Gastroesophageal sphincter (tissue), 4 donors: ENCODE data around the gene PTPRG. TPM values are rescaled to one million over a fixed set of nuclear protein-coding genes. Genes with fewer than 3 reads are reported as not detected.
"Not testable (repeated sequence)": the region's sequence is repeated elsewhere in the genome, so short reads cannot be mapped to it uniquely, and the experiment has no call there.

ENCODE experiments used
- ATAC-seq: fragments of 150-250 bp; one replicate; pipeline ENCODE4 v1.9.1; 2016; ENCODE audit warnings: mild to moderate bottlenecking, moderate library complexity
- H3K27ac ChIP-seq, 4 donors: fragments of 200-600 bp; sonication (generic) in 3 of 4; 1 replicate in 3 of 4; 2 replicates in 1 of 4; pipeline ENCODE4 v1.5.1; 2016 to 2019
- H3K27me3 ChIP-seq: fragments of 200-600 bp; sonication (generic); one replicate; pipeline ENCODE4 v1.5.1; 2019
- H3K36me3 ChIP-seq, 2 donors: fragments of 200-600 bp; sonication (generic); one replicate each; pipeline ENCODE4 v1.5.1; 2019; ENCODE audit warnings: control low read depth in 1 of 2
- H3K4me1 ChIP-seq, 3 donors: fragments of 200-600 bp; sonication (generic); 1 replicate in 2 of 3; 2 replicates in 1 of 3; pipeline ENCODE4 v1.5.1; 2016 to 2019; ENCODE audit warnings: control low read depth in 2 of 3
- H3K4me3 ChIP-seq, 2 donors: fragments of 200-600 bp; sonication (generic); one replicate each; pipeline ENCODE4 v1.5.1; 2019; ENCODE audit warnings: mild to moderate bottlenecking in 1 of 2, moderate library complexity in 1 of 2
- H3K9me3 ChIP-seq, 3 donors: fragments of 200-600 bp; sonication (generic); one replicate each; pipeline ENCODE4 v1.5.1; 2017 to 2019; ENCODE audit warnings: control low read depth in 2 of 3
- EP300 ChIP-seq: sonication (generic); formaldehyde crosslinking; IDR thresholded peaks from one replicate; pipeline ENCODE4 v1.6.1; 2017; ENCODE audit warnings: antibody characterized with exemption, mild to moderate bottlenecking
- POLR2A ChIP-seq, 2 donors: fragments of 450-650 bp; IDR thresholded peaks; one replicate each; pipeline ENCODE4 v1.6.1; 2017; ENCODE audit warnings: antibody characterized with exemption in 2 of 2, mild to moderate bottlenecking in 2 of 2, moderate library complexity in 1 of 2
- POLR2AphosphoS5 ChIP-seq: sonication (generic); formaldehyde crosslinking; IDR thresholded peaks from one replicate; pipeline ENCODE4 v1.6.1; 2017; ENCODE audit warnings: antibody characterized with exemption
- WGBS, 2 donors: methylation state at CpG; one replicate each; pipeline ENCODE4 v1.1.5; 2018; ENCODE audit warnings: low coverage in 1 of 2; 5-methylcytosine and 5-hydroxymethylcytosine counted together
- total RNA-seq, 4 donors: library from RNA; depleted of rRNA; stranded (reverse); fragments of >200 nt; gene quantifications; one replicate each; pipeline ENCODE4 v1.1.0, GENCODE V29; 2016
- TF ChIP-seq, protein P1 (sequence below), 4 experiments: fragments of 200-600 bp in 2 of 4; fragments of 450-650 bp in 2 of 4; sonication (generic) in 1 of 4; IDR thresholded peaks; one replicate each; pipeline ENCODE4 v1.5.1; 2017 to 2019; ENCODE audit warnings: antibody characterized with exemption in 4 of 4, mild to moderate bottlenecking in 2 of 4, moderate library complexity in 2 of 4

PTPRG gene
- total RNA-seq, 4 donors from 2014 or later: 48.7 to 81.9 (median 52.8) TPM

- no peak for ATAC-seq
- H3K9me3 ChIP-seq: no peaks in the 10 kb centered on the region
- no peak overlapping the region for H3K27ac ChIP-seq
- WGBS, 2 donors: 38 to 78% methylated on average over 1 of the region's 1 CpG
- no peaks in the 10 kb centered on the region for H3K36me3 ChIP-seq
- H3K4me3 ChIP-seq: no peak overlapping the region
- H3K27me3 ChIP-seq: no peaks in the 10 kb centered on the region
- TF ChIP-seq, protein P1, sequence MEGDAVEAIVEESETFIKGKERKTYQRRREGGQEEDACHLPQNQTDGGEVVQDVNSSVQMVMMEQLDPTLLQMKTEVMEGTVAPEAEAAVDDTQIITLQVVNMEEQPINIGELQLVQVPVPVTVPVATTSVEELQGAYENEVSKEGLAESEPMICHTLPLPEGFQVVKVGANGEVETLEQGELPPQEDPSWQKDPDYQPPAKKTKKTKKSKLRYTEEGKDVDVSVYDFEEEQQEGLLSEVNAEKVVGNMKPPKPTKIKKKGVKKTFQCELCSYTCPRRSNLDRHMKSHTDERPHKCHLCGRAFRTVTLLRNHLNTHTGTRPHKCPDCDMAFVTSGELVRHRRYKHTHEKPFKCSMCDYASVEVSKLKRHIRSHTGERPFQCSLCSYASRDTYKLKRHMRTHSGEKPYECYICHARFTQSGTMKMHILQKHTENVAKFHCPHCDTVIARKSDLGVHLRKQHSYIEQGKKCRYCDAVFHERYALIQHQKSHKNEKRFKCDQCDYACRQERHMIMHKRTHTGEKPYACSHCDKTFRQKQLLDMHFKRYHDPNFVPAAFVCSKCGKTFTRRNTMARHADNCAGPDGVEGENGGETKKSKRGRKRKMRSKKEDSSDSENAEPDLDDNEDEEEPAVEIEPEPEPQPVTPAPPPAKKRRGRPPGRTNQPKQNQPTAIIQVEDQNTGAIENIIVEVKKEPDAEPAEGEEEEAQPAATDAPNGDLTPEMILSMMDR (IDR thresholded peaks at IDR 0.05): no peak
- TF ChIP-seq POLR2A (IDR thresholded peaks at IDR 0.05) (no peak), EP300 (no peak), POLR2AphosphoS5 (no peak)
- H3K4me1 ChIP-seq: no peaks in the 10 kb centered on the region
Measured at GRCh38 chr3:61701011-61701410, 139.6 kb downstream of the PTPRG start.

- Histone ChIP-seq H3K9me3 (no peaks in the 10 kb centered on the region), H3K36me3 (no peaks in the 10 kb centered on the region), H3K4me1 (no peaks in the 10 kb centered on the region), H3K27me3 (no peaks in the 10 kb centered on the region), H3K27ac (no peak overlapping the region), H3K4me3 (no peak overlapping the region)
- WGBS, 2 donors: 86 to 90% methylated on average over 4 of the region's 4 CpGs
- no peak for ATAC-seq
- TF ChIP-seq POLR2A (IDR thresholded peaks at IDR 0.05) (no peak), POLR2AphosphoS5 (no peak), EP300 (no peak)
- TF ChIP-seq, protein P1 (IDR thresholded peaks at IDR 0.05): no peak
Measured at GRCh38 chr3:61702453-61702852, 141.1 kb downstream of the PTPRG start.

GRCh38 chr3:61704807-61705206 is 143.4 kb downstream of the PTPRG start:
- WGBS, 2 donors: 86 to 100% methylated on average over 1 of the region's 2 CpGs
- ATAC-seq: no peak
- Histone ChIP-seq H3K27ac (no peak overlapping the region), H3K27me3 (no peaks in the 10 kb centered on the region), H3K4me3 (no peak overlapping the region), H3K9me3 (no peaks in the 10 kb centered on the region), H3K36me3 (no peaks in the 10 kb centered on the region), H3K4me1 (no peaks in the 10 kb centered on the region)
- TF ChIP-seq POLR2AphosphoS5 (no peak), POLR2A (IDR thresholded peaks at IDR 0.05) (no peak), EP300 (no peak)
- TF ChIP-seq, protein P1 (IDR thresholded peaks at IDR 0.05): no peak

DNA sequence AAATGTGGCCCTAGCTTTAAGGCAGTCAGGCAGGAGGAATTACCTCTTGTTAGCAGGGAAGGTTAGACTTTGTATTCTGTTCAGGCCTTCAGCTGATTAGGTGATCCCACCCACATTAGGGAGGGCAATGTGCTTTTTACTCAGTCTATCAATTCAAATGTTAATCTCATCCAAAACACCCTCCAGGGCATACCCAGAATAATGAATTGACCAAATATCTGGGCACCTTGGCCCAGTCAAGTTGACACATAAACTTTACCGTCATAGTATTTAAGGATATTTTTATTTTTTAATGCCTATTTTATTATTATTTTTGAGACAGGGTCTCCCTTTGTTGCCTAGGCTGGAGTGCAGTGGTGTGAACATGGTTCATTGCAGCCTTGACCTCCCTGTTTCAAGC is 146.1 kb downstream of the PTPRG start:
- Histone ChIP-seq H3K27me3 (no peaks in the 10 kb centered on the region), H3K36me3 (no peaks in the 10 kb centered on the region), H3K4me1 (no peaks in the 10 kb centered on the region), H3K27ac (no peak overlapping the region), H3K9me3 (no peaks in the 10 kb centered on the region), H3K4me3 (no peak overlapping the region)
- TF ChIP-seq POLR2AphosphoS5 (no peak), EP300 (no peak), POLR2A (IDR thresholded peaks at IDR 0.05) (no peak)
- TF ChIP-seq, protein P1 (IDR thresholded peaks at IDR 0.05): no peak
- no peak for ATAC-seq
- WGBS, 2 donors: 87 to 100% methylated on average over 1 of the region's 1 CpG

- not testable (repeated sequence) for H3K27ac ChIP-seq, H3K9me3 ChIP-seq, H3K27me3 ChIP-seq, H3K4me3 ChIP-seq, H3K4me1 ChIP-seq, ATAC-seq, H3K36me3 ChIP-seq
- WGBS, 2 donors: 96 to 100% methylated on average over 2 of the region's 3 CpGs
Measured at GRCh38 chr3:61710920-61711319, 149.5 kb downstream of the PTPRG start.

GRCh38 chr3:61714225-61714624 is 152.9 kb downstream of the PTPRG start:
- Histone ChIP-seq H3K27me3 (no peaks in the 10 kb centered on the region), H3K36me3 (no peaks in the 10 kb centered on the region), H3K4me3 (no peak overlapping the region), H3K4me1 (no peaks in the 10 kb centered on the region), H3K9me3 (no peaks in the 10 kb centered on the region), H3K27ac (no peak overlapping the region)
- no peak for ATAC-seq
- WGBS, 2 donors: 92 to 100% methylated on average over 1 to 3 of the region's 4 CpGs
- TF ChIP-seq, protein P1 (IDR thresholded peaks at IDR 0.05): no peak
- TF ChIP-seq EP300: no peak
- no peak for TF ChIP-seq POLR2A (IDR thresholded peaks at IDR 0.05)
- TF ChIP-seq POLR2AphosphoS5: no peak
